Activated T-cell treated with anti-CD3 and anti-CD28 coated beads for 48 hours (primary cell): ENCODE measurements around the gene DDOST.
"Not testable (repeated sequence)": the region's sequence is repeated elsewhere in the genome, so short reads cannot be mapped to it uniquely, and the experiment has no call there.

Experiments used
- DNase-seq: peaks from one replicate; pipeline ENCODE4 v3.0.0-alpha.2; 2020; ENCODE audit warnings: low read depth

Gene DDOST

GRCh38 chr1:20691872-20692271 is 30.7 kb upstream of the DDOST start:
- DNase-seq: no peak

- DNase-seq: no peak
Measured at GRCh38 chr1:20689645-20690056, 28.5 kb upstream of the DDOST start.

- DNase-seq: no peak
Measured at GRCh38 chr1:20686883-20687725, 25.9 kb upstream of the DDOST start.

- DNase-seq: no peak
Measured at GRCh38 chr1:20685741-20686140, 24.6 kb upstream of the DDOST start.

- no peak for DNase-seq
Measured at GRCh38 chr1:20685099-20685662, 24.0 kb upstream of the DDOST start.

GRCh38 chr1:20684651-20685050 is 23.5 kb upstream of the DDOST start:
- DNase-seq: no peak

- no peak for DNase-seq
Measured at GRCh38 chr1:20684050-20684620, 23.0 kb upstream of the DDOST start.

GRCh38 chr1:20683614-20684013 is 22.4 kb upstream of the DDOST start:
- DNase-seq: no peak

- DNase-seq: no peak
Measured at GRCh38 chr1:20682571-20683236, 21.5 kb upstream of the DDOST start.

- no peak for DNase-seq
Measured at GRCh38 chr1:20681999-20682398, 20.8 kb upstream of the DDOST start.

GRCh38 chr1:20680269-20680668 is 19.1 kb upstream of the DDOST start:
- DNase-seq: no peak

GRCh38 chr1:20678599-20678998 is 17.4 kb upstream of the DDOST start:
- DNase-seq: no peak

- not testable (repeated sequence) for DNase-seq
Measured at GRCh38 chr1:20673626-20674025, 12.5 kb upstream of the DDOST start.

- no peak for DNase-seq
Measured at GRCh38 chr1:20672265-20672632, 11.1 kb upstream of the DDOST start.

GRCh38 chr1:20670936-20671335 is 9.8 kb upstream of the DDOST start:
- DNase-seq: no peak

GRCh38 chr1:20668581-20668980 is 7.4 kb upstream of the DDOST start:
- no peak for DNase-seq

- DNase-seq: no peak
Measured at GRCh38 chr1:20666804-20667203, 5.6 kb upstream of the DDOST start.

GRCh38 chr1:20666146-20666545 is 5.0 kb upstream of the DDOST start:
- no peak for DNase-seq

GRCh38 chr1:20665726-20666125 is 4.6 kb upstream of the DDOST start:
- DNase-seq: no peak

- DNase-seq: no peak
Measured at GRCh38 chr1:20663969-20664715, 3.0 kb upstream of the DDOST start.

GRCh38 chr1:20663365-20663764 is 2.2 kb upstream of the DDOST start:
- no peak for DNase-seq

- DNase-seq: no peak
Measured at GRCh38 chr1:20662110-20662475, 924 bp upstream of the DDOST start.
